ENCODE data around the gene LPO. TPM values are rescaled to one million over a fixed set of nuclear protein-coding genes. Genes with fewer than 3 reads are reported as not detected.
A peak's percentile ranks its signal among the peaks of the same experiment; 100 is the strongest.

LPO gene
- total RNA-seq, 4 donors from 2014 or later: 0.27 TPM; not detected in 3

GRCh38 chr17:58247511-58248363 lies 9.4 kb downstream of the LPO start:
- DNase-seq: no peak
- no peaks in the 10 kb centered on the region for H3K36me3 ChIP-seq
- 75 to 84% methylated on average over 10 of the region's 10 CpGs for WGBS, 2 donors
- intact Hi-C loops (cut with DNase I): no loop called here
- H3K27me3 ChIP-seq: no peaks in the 10 kb centered on the region
- H3K4me3 ChIP-seq (replicated peaks in 1 of 3): no peak overlapping the region
- no peaks in the 10 kb centered on the region for H3K9me3 ChIP-seq
- peaks cover 4 to 7% of the 10 kb centered on the region in 2 donors for H3K4me1 ChIP-seq
- H3K27ac ChIP-seq: no peak overlapping the region
- TF ChIP-seq POLR2A (IDR thresholded peaks at IDR 0.05) (no peak), CTCF (IDR thresholded peaks at IDR 0.05) (no peak)

GRCh38 chr17:58248955-58249269 lies 10.5 kb downstream of the LPO start:
- no peaks in the 10 kb centered on the region for H3K27me3 ChIP-seq

GRCh38 chr17:58249270-58250133 lies 11.1 kb downstream of the LPO start:
- H3K9me3 ChIP-seq: no peaks in the 10 kb centered on the region
- no peaks in the 10 kb centered on the region for H3K36me3 ChIP-seq
- H3K4me1 ChIP-seq: peaks cover 4 to 7% of the 10 kb centered on the region in 2 donors
- TF ChIP-seq POLR2A (IDR thresholded peaks at IDR 0.05) (no peak), CTCF (IDR thresholded peaks at IDR 0.05) (peak; percentile 61 to 96 (median 81))
- peak overlapping the region; percentile 16 to 31 (median 24) for H3K4me3 ChIP-seq (replicated peaks in 1 of 3)
- intact Hi-C loops (cut with DNase I): no loop called here
- no peaks in the 10 kb centered on the region for H3K27me3 ChIP-seq
- H3K27ac ChIP-seq: no peak overlapping the region
- 11 to 12% methylated on average over 18 to 24 of the region's 57 CpGs for WGBS, 2 donors
- peak; percentile 47 to 62 for DNase-seq

More at GRCh38 chr17:58248955-58249269, 10.5 kb downstream of the LPO start:
- intact Hi-C loops (cut with DNase I): no loop called here
- TF ChIP-seq POLR2A (IDR thresholded peaks at IDR 0.05): no peak
- no peak for TF ChIP-seq CTCF (IDR thresholded peaks at IDR 0.05)
- Histone ChIP-seq H3K4me3 (replicated peaks in 1 of 3) (peak overlapping the region in 1 of 3 donors; percentile 31), H3K36me3 (no peaks in the 10 kb centered on the region), H3K27ac (no peak overlapping the region), H3K4me1 (peaks cover 4 to 7% of the 10 kb centered on the region in 2 donors), H3K9me3 (no peaks in the 10 kb centered on the region)
- 13 to 18% methylated on average over 2 to 9 of the region's 10 CpGs for WGBS, 2 donors
- no peak for DNase-seq

- WGBS, 2 donors: 90 to 92% methylated on average over 10 to 12 of the region's 12 CpGs
- Histone ChIP-seq H3K4me1 (peaks cover 4 to 7% of the 10 kb centered on the region in 2 donors), H3K36me3 (no peaks in the 10 kb centered on the region), H3K4me3 (replicated peaks in 1 of 3) (no peak overlapping the region), H3K9me3 (no peaks in the 10 kb centered on the region), H3K27ac (no peak overlapping the region), H3K27me3 (no peaks in the 10 kb centered on the region)
- TF ChIP-seq CTCF (IDR thresholded peaks at IDR 0.05): no peak
- no peak for TF ChIP-seq POLR2A (IDR thresholded peaks at IDR 0.05)
- no peak for DNase-seq
- intact Hi-C loops (cut with DNase I): no loop called here
Measured at GRCh38 chr17:58250344-58251011, 12.1 kb downstream of the LPO start.
